GM12878 (cell line): Measurements from ENCODE around the gene WNT5A. TPM values are rescaled to one million over a fixed set of nuclear protein-coding genes. Genes with fewer than 3 reads are reported as not detected.

ENCODE experiments used
- ATAC-seq: fragments of 200-7000 bp; cut with Tn5 transposase; 3 replicates; pipeline ENCODE4 v1.9.1; 2020; ENCODE audit warnings: mild to moderate bottlenecking, moderate library complexity
- BruUV-seq: library from RNA; stranded (reverse); fragments of 400-500 nt; replicated peaks from 2 replicates; lab custom pipeline; 2021; lab: Mats Ljungman, UMichigan
- CTCF ChIA-PET: fragments of 300-600 bp; sonication (Branson Sonifier 250); formaldehyde crosslinking; extraction: SDS; loops from one replicate; lab custom pipeline; 2021; ENCODE audit warnings: inconsistent platforms; lab: Yijun Ruan, JAX
- POLR2A ChIA-PET: fragments of 350-600 bp; formaldehyde crosslinking; extraction: SDS; loops from one replicate; lab custom pipeline; 2021; ENCODE audit warnings: inconsistent platforms; lab: Charles Lee
- RAD21 ChIA-PET: fragments of 300-600 bp; sonication (Branson Sonifier 250); formaldehyde crosslinking; loops from one replicate; lab custom pipeline; 2023; ENCODE audit warnings: antibody characterized with exemption; ENCODE audit not compliant: unreplicated experiment; lab: Charles Lee
- SMC1A ChIA-PET: fragments of 300-600 bp; sonication (Branson Sonifier 250); formaldehyde crosslinking; loops from one replicate; lab custom pipeline; 2023; ENCODE audit not compliant: unreplicated experiment, uncharacterized antibody; lab: Charles Lee
- DNase-seq: peaks from one replicate; pipeline ENCODE4 v3.0.0-alpha.2; 2011; ENCODE audit warnings: low read depth, low spot score
- FAIRE-seq: peaks from 3 replicates; lab custom pipeline; 2011; peaks lifted over from hg19 to GRCh38; lab: Jason Lieb, UNC
- H2AFZ ChIP-seq: 2 replicates; pipeline ENCODE4 v1.6.0; 2011; ENCODE audit warnings: low read depth, low read length, control low read depth; ENCODE audit not compliant: control insufficient read depth
- H3K27ac ChIP-seq: 2 replicates; pipeline ENCODE4 v1.5.1; 2011; ENCODE audit warnings: control low read depth; ENCODE audit not compliant: control insufficient read depth, insufficient read depth
- H3K27me3 ChIP-seq, 2 experiments: replicated peaks in 1 of 2; 2 replicates each; pipeline versions ENCODE4 v1.6.0 to v1.6.1; 2011; ENCODE audit warnings: low read length in 1 of 2; ENCODE audit not compliant: control insufficient read depth in 2 of 2, insufficient read depth in 2 of 2
- H3K36me3 ChIP-seq, 2 experiments: 2 replicates each; pipeline ENCODE4 v1.5.1; 2011; ENCODE audit warnings: low read length in 1 of 2; ENCODE audit not compliant: control insufficient read depth in 2 of 2, insufficient read depth in 2 of 2
- H3K4me1 ChIP-seq: 2 replicates; pipeline ENCODE4 v1.6.1; 2011; ENCODE audit warnings: mild to moderate bottlenecking, low read length, moderate library complexity, mixed read lengths; ENCODE audit not compliant: control insufficient read depth, insufficient read depth
- H3K4me2 ChIP-seq: 2 replicates; pipeline ENCODE4 v1.6.0; 2011; ENCODE audit warnings: control low read depth; ENCODE audit not compliant: control insufficient read depth, insufficient read depth
- H3K4me3 ChIP-seq: fragments of 200-600 bp; sonication (generic); 2 replicates; pipeline ENCODE4 v1.5.1; 2016
- H3K79me2 ChIP-seq: 2 replicates; pipeline ENCODE4 v1.6.0; 2011; ENCODE audit warnings: low read length; ENCODE audit not compliant: control insufficient read depth, insufficient read depth
- H3K9ac ChIP-seq: 2 replicates; pipeline ENCODE4 v1.8.0; 2011; ENCODE audit warnings: low read length, control low read depth, mixed read lengths; ENCODE audit not compliant: control insufficient read depth, insufficient read depth
- H3K9me3 ChIP-seq: replicated peaks from 3 replicates; pipeline ENCODE4 v1.5.1; 2011; ENCODE audit warnings: mild to moderate bottlenecking, low read length; ENCODE audit not compliant: control insufficient read depth, insufficient read depth
- H4K20me1 ChIP-seq: 2 replicates; pipeline ENCODE4 v1.6.0; 2011; ENCODE audit not compliant: control insufficient read depth, insufficient read depth
- CBX3 ChIP-seq: fragments of 200-600 bp; sonication (generic); IDR thresholded peaks from 2 replicates; pipeline ENCODE4 v1.6.1; 2016; ENCODE audit warnings: low read depth, borderline replicate concordance
- NR2C1 ChIP-seq: fragments of 450-650 bp; IDR thresholded peaks from 2 replicates; pipeline ENCODE4 v1.6.1; 2017; ENCODE audit warnings: antibody characterized with exemption, mild to moderate bottlenecking, moderate library complexity
- SRF ChIP-seq, 2 experiments: IDR thresholded peaks; 2 replicates each; pipeline ENCODE4 v1.6.1; 2011; ENCODE audit warnings: low read depth in 2 of 2, low read length in 2 of 2, mild to moderate bottlenecking in 1 of 2, moderate library complexity in 1 of 2
- WGBS: methylation state at CpG from one replicate; pipeline ENCODE4 v1.1.6; 2016; ENCODE audit warnings: low lambda C conversion rate; ENCODE audit not compliant: insufficient replicate concordance, insufficient coverage; ENCODE audit errors: missing lambda C conversion rate; 5-methylcytosine and 5-hydroxymethylcytosine counted together
- in situ Hi-C: fragments of 300-500 bp; cut with MboI; formaldehyde crosslinking; loops from 9 replicates; pipeline ENCODE4 v1.14.3; 2018; ENCODE audit warnings: mixed read lengths
- intact Hi-C: fragments of 100-400 bp; cut with micrococcal nuclease; formaldehyde crosslinking; loops from one replicate; pipeline ENCODE4 v1.14.2; 2022; ENCODE audit not compliant: unreplicated experiment
- polyA plus RNA-seq, 11 experiments: library from polyadenylated mRNA; depleted of rRNA in 4 of 11; unstranded in 6 of 11; stranded (reverse) in 5 of 11; fragments of >200 nt; fragmentation: Nextera tagmentation in 4 of 11; fragmentation: Illumina TruSeq in 1 of 11; extraction: Ambion mirVana in 4 of 11; extraction: Trizol in 1 of 11; gene quantifications; 1 replicate in 1 of 11; 2 replicates in 10 of 11; pipeline versions ENCODE4 v1.2.1 to v1.2.3, GENCODE V29; 2011 to 2016; ENCODE audit warnings: inconsistent platforms in 2 of 11, missing spikeins in 2 of 11, low read depth in 1 of 11
- total RNA-seq, 4 experiments: library from RNA; depleted of rRNA in 3 of 4; stranded (reverse); fragments of >200 nt in 3 of 4; fragmentation: Illumina TruSeq in 1 of 4; extraction: Trizol in 1 of 4; gene quantifications; 2 replicates each; pipeline versions ENCODE4 v1.2.1 to v1.2.3, GENCODE V29; 2013 to 2021
- TF ChIP-seq, protein P1 (sequence below): fragments of 450-650 bp; IDR thresholded peaks from 2 replicates; pipeline ENCODE4 v1.6.1; 2017; ENCODE audit warnings: antibody characterized with exemption, mild to moderate bottlenecking, moderate library complexity

Gene WNT5A
- total and polyA plus RNA-seq, 10 of the 15 experiments (the other 5 are each of a cell fraction or from before 2014, with no cell fraction given), result 0.06 to 2.8 (median 0.39) TPM

DNA sequence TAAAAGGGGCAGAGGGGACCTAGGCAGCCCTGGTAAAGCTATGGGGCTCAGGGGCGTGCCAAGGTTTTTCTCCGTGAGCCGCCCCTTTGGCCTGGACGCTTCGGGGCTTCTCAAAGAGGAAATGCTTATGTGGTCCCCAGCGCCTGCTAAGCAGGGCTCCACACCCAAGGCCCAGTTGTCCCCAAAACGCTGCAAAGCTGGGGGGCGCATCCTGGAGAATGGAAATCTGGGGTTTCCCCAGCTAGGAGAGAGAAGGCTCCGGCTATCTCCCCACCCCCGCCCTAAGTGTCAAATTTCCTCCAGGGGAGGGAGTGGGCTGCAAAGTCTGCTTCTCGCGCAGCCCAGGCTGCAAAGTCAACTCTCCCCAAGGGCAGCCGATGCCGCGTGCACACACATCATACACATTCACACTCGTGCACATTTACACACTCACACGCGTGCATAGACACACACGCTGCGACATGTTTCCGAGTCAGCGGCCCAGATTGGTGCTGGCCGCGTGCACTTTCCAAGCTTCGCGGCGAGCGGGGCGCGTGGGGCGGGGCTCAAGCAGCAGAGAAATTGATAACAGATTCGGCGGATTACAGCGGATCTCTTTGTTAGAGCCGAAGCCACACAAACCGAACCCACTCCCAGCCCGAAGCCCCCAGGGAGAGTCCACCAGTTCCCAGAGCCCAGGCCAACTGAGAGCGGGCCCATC lies 4.5 kb downstream of the WNT5A start:
- H3K79me2 ChIP-seq, result no peaks in the 10 kb centered on the region
- H4K20me1 ChIP-seq, result no peaks in the 10 kb centered on the region; the same call in 1 of the 2 replicates
- DNase-seq (no peak), FAIRE-seq (no peak), ATAC-seq (peak; percentile 25)
- H3K36me3 ChIP-seq, result no peaks in the 10 kb centered on the region
- in situ Hi-C loops, result loop anchor here (5.0 kb wide), 2 partner anchors 240 to 770 kb away; no protein-coding TSS in a partner anchor
- BruUV-seq, result no TSS peak
- H3K4me2 ChIP-seq, result peak overlapping the region; percentile 68
- ChIA-PET SMC1A (no interaction called here), RAD21 (no interaction called here), CTCF (interaction anchor here (0.8 to 1.3 kb wide), 3 partner anchors 238 to 263 kb away, joined by 3 to 4 read pairs (median 3); no protein-coding TSS in a partner anchor), POLR2A (no interaction called here)
- H3K4me3 ChIP-seq, result peak overlapping the region; percentile 47; the same call in 1 of the 2 replicates
- H3K27me3 ChIP-seq, result peaks cover 12 to 32% of the 10 kb centered on the region in 2 experiments
- peaks cover 13% of the 10 kb centered on the region; the same call in 1 of the 2 replicates for H3K4me1 ChIP-seq
- no peak overlapping the region for H3K27ac ChIP-seq
- H3K9me3 ChIP-seq, result no peaks in the 10 kb centered on the region
- TF ChIP-seq CBX3 (no peak), SRF (IDR thresholded peaks at IDR 0.05; ENCODE audit: low read depth in 2 of 2, low read length in 2 of 2) (no peak), NR2C1 (no peak)
- TF ChIP-seq, protein P1, sequence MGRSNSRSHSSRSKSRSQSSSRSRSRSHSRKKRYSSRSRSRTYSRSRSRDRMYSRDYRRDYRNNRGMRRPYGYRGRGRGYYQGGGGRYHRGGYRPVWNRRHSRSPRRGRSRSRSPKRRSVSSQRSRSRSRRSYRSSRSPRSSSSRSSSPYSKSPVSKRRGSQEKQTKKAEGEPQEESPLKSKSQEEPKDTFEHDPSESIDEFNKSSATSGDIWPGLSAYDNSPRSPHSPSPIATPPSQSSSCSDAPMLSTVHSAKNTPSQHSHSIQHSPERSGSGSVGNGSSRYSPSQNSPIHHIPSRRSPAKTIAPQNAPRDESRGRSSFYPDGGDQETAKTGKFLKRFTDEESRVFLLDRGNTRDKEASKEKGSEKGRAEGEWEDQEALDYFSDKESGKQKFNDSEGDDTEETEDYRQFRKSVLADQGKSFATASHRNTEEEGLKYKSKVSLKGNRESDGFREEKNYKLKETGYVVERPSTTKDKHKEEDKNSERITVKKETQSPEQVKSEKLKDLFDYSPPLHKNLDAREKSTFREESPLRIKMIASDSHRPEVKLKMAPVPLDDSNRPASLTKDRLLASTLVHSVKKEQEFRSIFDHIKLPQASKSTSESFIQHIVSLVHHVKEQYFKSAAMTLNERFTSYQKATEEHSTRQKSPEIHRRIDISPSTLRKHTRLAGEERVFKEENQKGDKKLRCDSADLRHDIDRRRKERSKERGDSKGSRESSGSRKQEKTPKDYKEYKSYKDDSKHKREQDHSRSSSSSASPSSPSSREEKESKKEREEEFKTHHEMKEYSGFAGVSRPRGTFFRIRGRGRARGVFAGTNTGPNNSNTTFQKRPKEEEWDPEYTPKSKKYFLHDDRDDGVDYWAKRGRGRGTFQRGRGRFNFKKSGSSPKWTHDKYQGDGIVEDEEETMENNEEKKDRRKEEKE, result no peak
- WGBS, result 7% methylated on average over 33 of the region's 38 CpGs
- 0 out of 2 replicates have a peak overlapping the region, but pooled peaks have one; percentile 2 for H3K9ac ChIP-seq
- H2AFZ ChIP-seq, result no peak overlapping the region; the same call in 1 of the 2 replicates
- intact Hi-C loops, result loop anchor here (10.0 kb wide), 1 partner anchor 172 kb away; no protein-coding TSS in a partner anchor
